IMR-90 (cell line): Measurements from ENCODE around the gene ESR1. TPM values are rescaled to one million over a fixed set of nuclear protein-coding genes. Genes with fewer than 3 reads are reported as not detected.

Experiments used
- ATAC-seq: fragments of 200-7000 bp; cut with Tn5 transposase; 2 replicates; pipeline ENCODE4 v1.9.1; 2020; ENCODE audit warnings: low read depth, mild to moderate bottlenecking, moderate library complexity
- BruUV-seq: library from RNA; stranded (reverse); fragments of 400-500 nt; replicated peaks from 2 replicates; lab custom pipeline; 2021; lab: Mats Ljungman, UMichigan
- CTCF ChIA-PET: fragments of 300-600 bp; formaldehyde crosslinking; extraction: SDS; loops from one replicate; lab custom pipeline; 2021; ENCODE audit warnings: antibody characterized with exemption; lab: Yijun Ruan, JAX
- POLR2A ChIA-PET: fragments of 300-600 bp; sonication (Branson Sonifier 250); formaldehyde crosslinking; loops from one replicate; lab custom pipeline; 2022; ENCODE audit warnings: antibody characterized with exemption; ENCODE audit not compliant: unreplicated experiment; lab: Charles Lee
- DNase-seq: peaks from one replicate; pipeline ENCODE4 v3.0.0; 2013
- H2AFZ ChIP-seq: replicated peaks from 2 replicates; pipeline ENCODE3; 2013; ENCODE audit warnings: low read length, mild to moderate bottlenecking; ENCODE audit not compliant: poor library complexity
- H2AK5ac ChIP-seq: 2 replicates; pipeline ENCODE4 v1.6.1; 2013; ENCODE audit warnings: low read depth, low read length, inconsistent platforms
- H2AK9ac ChIP-seq: replicated peaks from 2 replicates; pipeline ENCODE3; 2013; ENCODE audit warnings: mild to moderate bottlenecking, low read depth, low read length, moderate library complexity; ENCODE audit not compliant: poor library complexity
- H2BK120ac ChIP-seq: 2 replicates; pipeline ENCODE4 v1.6.1; 2013; ENCODE audit warnings: low read depth, low read length, inconsistent platforms
- H2BK15ac ChIP-seq: 3 replicates; pipeline ENCODE4 v1.6.1; 2013; ENCODE audit warnings: low read depth, low read length, inconsistent platforms
- H2BK20ac ChIP-seq: 2 replicates; pipeline ENCODE4 v1.6.1; 2013; ENCODE audit warnings: low read depth, mild to moderate bottlenecking, inconsistent platforms, low read length, moderate library complexity
- H2BK5ac ChIP-seq: 2 replicates; pipeline ENCODE4 v1.6.1; 2013; ENCODE audit warnings: mild to moderate bottlenecking, low read depth, low read length, inconsistent platforms; ENCODE audit not compliant: poor library complexity, severe bottlenecking
- H3K14ac ChIP-seq: replicated peaks from 2 replicates; pipeline ENCODE4 v1.6.1; 2013; ENCODE audit warnings: low read depth, low read length, inconsistent platforms
- H3K18ac ChIP-seq: 2 replicates; pipeline ENCODE4 v1.6.1; 2013; ENCODE audit warnings: low read depth, low read length, control low read depth
- H3K23ac ChIP-seq: 2 replicates; pipeline ENCODE4 v1.6.1; 2013; ENCODE audit warnings: low read depth, low read length, inconsistent platforms
- H3K27ac ChIP-seq: 2 replicates; pipeline ENCODE4 v1.5.1; 2013; ENCODE audit warnings: mild to moderate bottlenecking, control low read depth, low read length; ENCODE audit not compliant: insufficient read depth
- H3K27me3 ChIP-seq: 2 replicates; pipeline ENCODE4 v1.6.1; 2013; ENCODE audit warnings: low read length; ENCODE audit not compliant: control insufficient read depth, insufficient read depth
- H3K36me3 ChIP-seq: 2 replicates; pipeline ENCODE4 v1.6.1; 2013; ENCODE audit warnings: low read length, mixed read lengths; ENCODE audit not compliant: control insufficient read depth, insufficient read depth
- H3K4ac ChIP-seq: 2 replicates; pipeline ENCODE4 v1.6.1; 2013; ENCODE audit warnings: low read depth, low read length, inconsistent platforms
- H3K4me1 ChIP-seq: 2 replicates; pipeline ENCODE4 v1.6.1; 2013; ENCODE audit warnings: low read length, mixed read lengths; ENCODE audit not compliant: control insufficient read depth, insufficient read depth
- H3K4me2 ChIP-seq: 2 replicates; pipeline ENCODE4 v1.6.1; 2013; ENCODE audit warnings: low read depth, mild to moderate bottlenecking, control low read depth, low read length, moderate library complexity
- H3K4me3 ChIP-seq: 2 replicates; pipeline ENCODE4 v1.5.1; 2013; ENCODE audit warnings: low read depth, mild to moderate bottlenecking, control low read depth, low read length, moderate library complexity; ENCODE audit not compliant: insufficient read depth
- H3K56ac ChIP-seq: 2 replicates; pipeline ENCODE4 v1.6.1; 2013; ENCODE audit warnings: low read length, inconsistent platforms; ENCODE audit not compliant: insufficient read depth; ENCODE audit errors: extremely low read depth
- H3K79me1 ChIP-seq, 2 experiments: 2 replicates each; pipeline ENCODE4 v1.6.1; 2013; ENCODE audit warnings: low read length in 2 of 2, inconsistent platforms in 1 of 2, low read depth in 1 of 2
- H3K9ac ChIP-seq: 2 replicates; pipeline ENCODE4 v1.6.1; 2013; ENCODE audit warnings: low read depth, low read length, control low read depth
- H3K9me1 ChIP-seq: 2 replicates; pipeline ENCODE4 v1.6.1; 2013; ENCODE audit warnings: low read length, inconsistent platforms; ENCODE audit not compliant: insufficient read depth
- H3K9me3 ChIP-seq: 2 replicates; pipeline ENCODE4 v1.6.1; 2013; ENCODE audit warnings: low read length; ENCODE audit not compliant: control insufficient read depth, insufficient read depth
- H4K20me1 ChIP-seq: 2 replicates; pipeline ENCODE4 v1.6.1; 2013; ENCODE audit warnings: low read length, inconsistent platforms; ENCODE audit not compliant: insufficient read depth
- H4K5ac ChIP-seq: 2 replicates; pipeline ENCODE4 v1.6.1; 2013; ENCODE audit warnings: mild to moderate bottlenecking, low read depth, low read length, control low read depth
- H4K8ac ChIP-seq, 2 experiments: 2 replicates each; pipeline ENCODE4 v1.6.1; 2013; ENCODE audit warnings: low read depth in 2 of 2, low read length in 2 of 2, control low read depth in 1 of 2, inconsistent platforms in 1 of 2
- H4K91ac ChIP-seq: 2 replicates; pipeline ENCODE4 v1.6.1; 2013; ENCODE audit warnings: low read depth, low read length, inconsistent platforms; ENCODE audit not compliant: insufficient read depth
- BHLHE40 ChIP-seq: fragments of 150-350 bp; IDR thresholded peaks from 2 replicates; pipeline ENCODE4 v1.6.1; 2016; ENCODE audit warnings: mild to moderate bottlenecking, low read depth, low read length
- CEBPB ChIP-seq: IDR thresholded peaks from 2 replicates; pipeline ENCODE4 v1.6.1; 2012; ENCODE audit warnings: low read depth, low read length, improper control_type of control experiment
- CHD1 ChIP-seq: IDR thresholded peaks from 2 replicates; pipeline ENCODE4 v1.6.1; 2012; ENCODE audit warnings: low read depth, low read length, improper control_type of control experiment
- CTCF ChIP-seq: conservative IDR thresholded peaks from 2 replicates; pipeline ENCODE4 v1.5.1; 2012; ENCODE audit warnings: mild to moderate bottlenecking, low read depth, low read length, improper control_type of control experiment
- ELK1 ChIP-seq: fragments of 150-350 bp; IDR thresholded peaks from 2 replicates; pipeline ENCODE4 v1.6.1; 2016; ENCODE audit warnings: low read depth, mild to moderate bottlenecking, low read length, moderate library complexity, borderline replicate concordance
- FOS ChIP-seq: fragments of 150-350 bp; IDR thresholded peaks from 2 replicates; pipeline ENCODE4 v1.6.1; 2016; ENCODE audit warnings: low read depth, low read length
- MAFK ChIP-seq: IDR thresholded peaks from 2 replicates; pipeline ENCODE4 v1.6.1; 2012; ENCODE audit warnings: low read depth, low read length, improper control_type of control experiment
- MAZ ChIP-seq: IDR thresholded peaks from 2 replicates; pipeline ENCODE4 v1.6.1; 2012; ENCODE audit warnings: low read depth, mild to moderate bottlenecking, low read length, improper control_type of control experiment, moderate library complexity, borderline replicate concordance
- MXI1 ChIP-seq: IDR thresholded peaks from 2 replicates; pipeline ENCODE4 v1.6.1; 2012; ENCODE audit warnings: low read depth, mild to moderate bottlenecking, low read length, moderate library complexity, borderline replicate concordance
- NFE2L2 ChIP-seq: fragments of 150-350 bp; IDR thresholded peaks from 2 replicates; pipeline ENCODE4 v1.6.1; 2016; ENCODE audit warnings: low read depth, mild to moderate bottlenecking, low read length
- POLR2A ChIP-seq: IDR thresholded peaks from 2 replicates; pipeline ENCODE4 v1.6.1; 2012; ENCODE audit warnings: mild to moderate bottlenecking, low read depth, low read length
- RAD21 ChIP-seq: IDR thresholded peaks from 2 replicates; pipeline ENCODE4 v1.6.1; 2012; ENCODE audit warnings: low read length, improper control_type of control experiment
- RCOR1 ChIP-seq: IDR thresholded peaks from 2 replicates; pipeline ENCODE4 v1.6.1; 2012; ENCODE audit warnings: mild to moderate bottlenecking, low read length, improper control_type of control experiment; ENCODE audit not compliant: insufficient replicate concordance
- RFX5 ChIP-seq: IDR thresholded peaks from 2 replicates; pipeline ENCODE4 v1.8.0; 2012; ENCODE audit warnings: low read depth, mild to moderate bottlenecking, low read length, moderate library complexity
- SMC3 ChIP-seq: fragments of 150-350 bp; IDR thresholded peaks from 2 replicates; pipeline ENCODE4 v1.6.1; 2016; ENCODE audit warnings: low read depth, mild to moderate bottlenecking, antibody characterized with exemption, low read length, moderate library complexity
- USF2 ChIP-seq: fragments of 150-350 bp; IDR thresholded peaks from 2 replicates; pipeline ENCODE4 v1.6.1; 2017; ENCODE audit warnings: mild to moderate bottlenecking, antibody characterized with exemption, low read length, low read depth
- WGBS, 2 experiments: methylation state at CpG; one replicate each; pipeline versions ENCODE4 v1.1.5 to v1.1.7; 2013; ENCODE audit warnings: missing lambda C conversion rate in 2 of 2; ENCODE audit not compliant: insufficient read length in 1 of 2; ENCODE audit errors: extremely low coverage in 2 of 2; 5-methylcytosine and 5-hydroxymethylcytosine counted together
- dilution Hi-C: fragments of 300-500 bp; cut with HindIII; formaldehyde crosslinking; loops from one replicate; pipeline ENCODE4 v1.14.3; 2018; ENCODE audit warnings: low sequenced_read_pairs; ENCODE audit not compliant: unreplicated experiment
- in situ Hi-C: fragments of 300-500 bp; cut with MboI; formaldehyde crosslinking; loops from 3 replicates; pipeline ENCODE4 v1.14.3; 2019; ENCODE audit warnings: low sequenced_read_pairs, inconsistent platforms, mixed read lengths
- intact Hi-C: fragments of 100-400 bp; cut with micrococcal nuclease; formaldehyde crosslinking; loops from 2 replicates; pipeline ENCODE4 v1.10.0; 2022
- polyA plus RNA-seq, 3 experiments: library from polyadenylated mRNA; depleted of rRNA; stranded (reverse); fragments of >200 nt; gene quantifications; 2 replicates each; pipeline ENCODE4 v1.2.3, GENCODE V29; 2012; ENCODE audit warnings: low replicate concordance in 1 of 3
- total RNA-seq: library from RNA; depleted of rRNA; stranded (reverse); fragments of >200 nt; gene quantifications from 2 replicates; pipeline ENCODE4 v1.2.3, GENCODE V29; 2012

Gene ESR1
- total and polyA plus RNA-seq, 2 of the 4 experiments (the other 2 are of a cell fraction): not detected

GRCh38 chr6:151850479-151851003, 43.1 kb downstream of the ESR1 start:
- Histone ChIP-seq H4K5ac (no peak overlapping the region), H3K36me3 (no peaks in the 10 kb centered on the region), H3K56ac (no peak overlapping the region), H3K9ac (no peak overlapping the region), H4K20me1 (no peaks in the 10 kb centered on the region), H3K4ac (no peak overlapping the region), H4K91ac (no peak overlapping the region), H2AK5ac (no peak overlapping the region), H2AK9ac (no peak overlapping the region), H3K18ac (no peak overlapping the region), H3K14ac (no peak overlapping the region), H3K27ac (no peak overlapping the region), H2AFZ (no peak overlapping the region), H2BK5ac (no peak overlapping the region), H3K4me3 (no peak overlapping the region), H2BK20ac (no peak overlapping the region), H4K8ac (no peak overlapping the region), H2BK120ac (no peak overlapping the region), H3K27me3 (no peaks in the 10 kb centered on the region), H3K79me1 (no peaks in the 10 kb centered on the region), H3K4me2 (no peak overlapping the region), H2BK15ac (no peak overlapping the region), H3K9me1 (no peaks in the 10 kb centered on the region), H3K9me3 (0 out of 2 replicates have a peak, but pooled peaks cover 2% of the 10 kb centered on the region), H3K23ac (no peak overlapping the region), H3K4me1 (no peaks in the 10 kb centered on the region)
- no peak for TF ChIP-seq MAZ
- TF ChIP-seq MXI1: no peak
- TF ChIP-seq NFE2L2: no peak
- no peak for TF ChIP-seq POLR2A
- TF ChIP-seq MAFK: no peak
- no peak for TF ChIP-seq CEBPB
- no peak for TF ChIP-seq FOS
- no peak for TF ChIP-seq RCOR1
- no peak for TF ChIP-seq BHLHE40
- TF ChIP-seq USF2: no peak
- no peak for TF ChIP-seq CTCF
- no peak for TF ChIP-seq RFX5
- no peak for TF ChIP-seq CHD1
- no peak for TF ChIP-seq ELK1
- no peak for TF ChIP-seq RAD21
- no peak for TF ChIP-seq SMC3
- no peak for DNase-seq
- BruUV-seq: no TSS peak
- ATAC-seq: no peak
- in situ Hi-C loops: no loop called here
- POLR2A ChIA-PET: no interaction called here
- CTCF ChIA-PET: no interaction called here
- intact Hi-C loops: no loop called here
- dilution Hi-C loops: no loop called here
- no CpG with 5 or more reads among the region's 5 CpGs for WGBS, 2 experiments
